Subcutaneous adipose tissue (tissue), 4 donors: ENCODE measurements around the gene ZNF467. TPM values are rescaled to one million over a fixed set of nuclear protein-coding genes. Genes with fewer than 3 reads are reported as not detected.

ENCODE experiments used
- CTCF ChIP-seq: fragments of 450-650 bp; IDR thresholded peaks from one replicate; pipeline ENCODE4 v1.5.1; 2016; ENCODE audit warnings: low read depth, mild to moderate bottlenecking, control low read depth, antibody characterized with exemption, moderate library complexity
- total RNA-seq, 4 donors: library from RNA; depleted of rRNA; stranded (reverse); fragments of >200 nt; gene quantifications; one replicate each; pipeline ENCODE4 v1.1.0, GENCODE V29; 2016

Gene ZNF467
- total RNA-seq, 4 donors from 2014 or later, result 3.6 to 21.5 (median 4.6) TPM

GRCh38 chr7:149784251-149784608 lies 10.8 kb upstream of the ZNF467 start:
- TF ChIP-seq CTCF, result no peak

- no peak for TF ChIP-seq CTCF
Observed at GRCh38 chr7:149783386-149784250, 10.2 kb upstream of the ZNF467 start.

GRCh38 chr7:149782682-149783345 lies 9.4 kb upstream of the ZNF467 start:
- TF ChIP-seq CTCF, result no peak

GRCh38 chr7:149781921-149782320 lies 8.5 kb upstream of the ZNF467 start:
- no peak for TF ChIP-seq CTCF

- no peak for TF ChIP-seq CTCF
Observed at GRCh38 chr7:149780636-149781419, 7.4 kb upstream of the ZNF467 start.

GRCh38 chr7:149780056-149780455 lies 6.7 kb upstream of the ZNF467 start:
- TF ChIP-seq CTCF, result no peak

GRCh38 chr7:149779502-149779805 lies 6.1 kb upstream of the ZNF467 start:
- no peak for TF ChIP-seq CTCF
